Cardiac fibroblast (primary cell): ENCODE measurements around the gene PACRG.

Experiments used
- DNase-seq, 2 donors: peaks; one replicate each; pipeline versions ENCODE4 v3.0.0 to v3.0.0-alpha.2; 2010; ENCODE audit warnings: low read depth in 2 of 2
- H3K4me3 ChIP-seq, 2 donors: replicated peaks in 1 of 2; 1 replicate in 1 of 2; 2 replicates in 1 of 2; pipeline ENCODE4 v1.5.1; 2011; ENCODE audit warnings: low read depth in 2 of 2, low read length in 2 of 2, mild to moderate bottlenecking in 2 of 2, moderate library complexity in 1 of 2
- CTCF ChIP-seq: IDR thresholded peaks from one replicate; pipeline ENCODE4 v1.5.1; 2011; ENCODE audit warnings: low read depth, mild to moderate bottlenecking, low read length, inconsistent platforms

The PACRG gene

GRCh38 chr6:163333701-163334663 is 606.2 kb downstream of the PACRG start:
- no peak overlapping the region for H3K4me3 ChIP-seq
- no peak for TF ChIP-seq CTCF
- DNase-seq: no peak

- H3K4me3 ChIP-seq: no peak overlapping the region
- DNase-seq: no peak
- no peak for TF ChIP-seq CTCF
These were observed 607.3 kb downstream of the PACRG start for GRCh38 chr6:163335056-163335455.

GRCh38 chr6:163335671-163336545 is 608.1 kb downstream of the PACRG start:
- TF ChIP-seq CTCF: no peak
- peak; percentile 51 to 67 for DNase-seq
- no peak overlapping the region for H3K4me3 ChIP-seq

GRCh38 chr6:163336961-163337360 is 609.2 kb downstream of the PACRG start:
- no peak for TF ChIP-seq CTCF
- no peak for DNase-seq
- H3K4me3 ChIP-seq: no peak overlapping the region

- TF ChIP-seq CTCF: no peak
- H3K4me3 ChIP-seq: no peak overlapping the region
- DNase-seq: no peak
These were observed 610.2 kb downstream of the PACRG start for GRCh38 chr6:163337958-163338357.

- TF ChIP-seq CTCF: no peak
These were observed 611.1 kb downstream of the PACRG start for GRCh38 chr6:163338671-163339405.

More at GRCh38 chr6:163338671-163339405, 611.1 kb downstream of the PACRG start:
- no peak overlapping the region for H3K4me3 ChIP-seq
- DNase-seq: peak; percentile 64 to 75
